ENCODE results near the gene RBM15.

DNA sequence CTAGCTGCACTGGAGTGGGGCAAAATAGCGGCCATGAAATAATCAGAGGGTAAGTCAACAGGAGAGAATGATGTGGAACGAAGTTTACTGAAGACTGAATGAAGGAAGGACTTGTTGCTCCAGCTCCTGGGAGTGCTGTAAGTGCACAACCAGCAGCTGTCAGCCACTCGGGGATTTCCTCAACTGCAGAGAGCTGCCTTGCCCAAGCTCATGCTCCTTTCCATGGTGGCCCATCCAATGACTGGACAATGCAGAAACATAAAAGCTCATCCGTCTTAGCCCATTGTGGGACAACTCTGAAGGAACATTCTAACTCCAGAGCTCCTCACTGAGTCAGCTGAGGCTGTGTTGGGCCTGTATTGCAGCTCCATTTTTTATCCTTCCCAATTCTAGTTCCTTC, 21.1 kb upstream of the RBM15 start:
- TF ChIP-seq, protein P1, sequence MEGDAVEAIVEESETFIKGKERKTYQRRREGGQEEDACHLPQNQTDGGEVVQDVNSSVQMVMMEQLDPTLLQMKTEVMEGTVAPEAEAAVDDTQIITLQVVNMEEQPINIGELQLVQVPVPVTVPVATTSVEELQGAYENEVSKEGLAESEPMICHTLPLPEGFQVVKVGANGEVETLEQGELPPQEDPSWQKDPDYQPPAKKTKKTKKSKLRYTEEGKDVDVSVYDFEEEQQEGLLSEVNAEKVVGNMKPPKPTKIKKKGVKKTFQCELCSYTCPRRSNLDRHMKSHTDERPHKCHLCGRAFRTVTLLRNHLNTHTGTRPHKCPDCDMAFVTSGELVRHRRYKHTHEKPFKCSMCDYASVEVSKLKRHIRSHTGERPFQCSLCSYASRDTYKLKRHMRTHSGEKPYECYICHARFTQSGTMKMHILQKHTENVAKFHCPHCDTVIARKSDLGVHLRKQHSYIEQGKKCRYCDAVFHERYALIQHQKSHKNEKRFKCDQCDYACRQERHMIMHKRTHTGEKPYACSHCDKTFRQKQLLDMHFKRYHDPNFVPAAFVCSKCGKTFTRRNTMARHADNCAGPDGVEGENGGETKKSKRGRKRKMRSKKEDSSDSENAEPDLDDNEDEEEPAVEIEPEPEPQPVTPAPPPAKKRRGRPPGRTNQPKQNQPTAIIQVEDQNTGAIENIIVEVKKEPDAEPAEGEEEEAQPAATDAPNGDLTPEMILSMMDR (IDR thresholded peaks at IDR 0.05), result no peak
- no peak for TF ChIP-seq ZFX (IDR thresholded peaks at IDR 0.05; ENCODE audit: borderline replicate concordance)
